Kidney glomerular epithelial cell (primary cell): ENCODE results near the gene SCN2A.
"Not testable (repeated sequence)": the region's sequence is repeated elsewhere in the genome, so short reads cannot be mapped to it uniquely, and the experiment has no call there.

Experiments used
- DNase-seq: peaks from one replicate; lab custom pipeline; 2025; lab: John Stamatoyannopoulos, UW

Gene SCN2A

GRCh38 chr2:165253178-165253577 lies 14.0 kb downstream of the SCN2A start:
- DNase-seq = no peak

DNA sequence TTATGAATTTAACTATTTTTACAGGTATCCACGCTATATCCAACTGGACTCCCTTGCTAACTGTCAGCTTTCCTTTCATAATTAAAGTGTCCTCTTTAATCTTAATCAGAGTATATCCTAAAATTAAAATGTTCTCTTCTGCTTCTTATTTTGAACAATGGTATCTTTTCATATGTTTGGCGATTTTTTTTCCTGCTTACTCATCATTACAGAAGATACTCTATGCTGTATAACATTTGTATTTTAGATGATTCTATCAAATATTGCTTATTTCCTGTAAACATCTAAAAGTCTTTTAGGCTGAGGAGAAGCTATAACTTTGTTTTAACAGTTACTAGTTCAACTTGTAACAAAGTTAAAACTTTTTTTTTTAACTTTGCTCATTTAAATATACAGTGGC lies 17.4 kb downstream of the SCN2A start:
- DNase-seq = no peak

- DNase-seq = not testable (repeated sequence)
These were observed 21.1 kb downstream of the SCN2A start for GRCh38 chr2:165260347-165260746.

DNA sequence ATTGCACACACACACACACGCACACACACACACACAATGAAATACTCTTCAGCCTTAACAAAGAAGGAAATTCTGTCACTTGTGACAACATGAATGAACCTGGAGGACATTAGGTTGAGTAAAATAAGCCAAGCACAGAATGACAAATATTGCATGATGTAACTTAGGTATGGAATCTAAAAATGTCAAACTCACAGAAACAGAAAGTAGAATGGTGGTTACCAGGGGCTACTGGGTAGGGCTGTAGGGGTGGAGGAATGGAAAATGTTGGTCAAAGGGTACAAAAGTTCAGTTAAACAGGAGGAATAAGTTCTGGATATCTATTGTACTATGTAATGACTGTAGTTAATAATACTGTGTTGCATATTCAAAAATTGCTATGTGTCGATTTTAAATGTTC lies 29.5 kb downstream of the SCN2A start:
- DNase-seq = no peak

DNA sequence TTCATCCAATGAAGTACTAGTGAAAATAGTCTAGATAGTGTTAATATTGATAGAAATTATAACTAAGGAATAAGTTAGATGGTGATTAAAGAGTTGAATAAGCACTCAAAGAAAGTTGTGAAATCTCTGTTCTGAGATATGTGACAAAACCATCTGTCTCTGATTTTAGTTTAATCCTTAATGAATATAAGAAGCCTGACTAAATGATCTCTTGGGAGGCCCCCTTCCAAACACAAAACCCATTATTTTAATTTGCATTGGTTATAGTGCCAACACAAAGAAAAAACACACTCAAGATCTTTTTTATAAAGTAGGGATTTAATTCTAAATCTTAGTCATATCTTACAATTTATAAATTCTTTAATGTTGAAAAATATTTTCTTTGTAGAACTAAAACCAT lies 34.0 kb downstream of the SCN2A start:
- DNase-seq = no peak

- DNase-seq = no peak
These were observed 35.5 kb downstream of the SCN2A start for GRCh38 chr2:165274698-165275097.

GRCh38 chr2:165275932-165276331 lies 36.7 kb downstream of the SCN2A start:
- DNase-seq = no peak

GRCh38 chr2:165277295-165277694 lies 38.1 kb downstream of the SCN2A start:
- no peak for DNase-seq

DNA sequence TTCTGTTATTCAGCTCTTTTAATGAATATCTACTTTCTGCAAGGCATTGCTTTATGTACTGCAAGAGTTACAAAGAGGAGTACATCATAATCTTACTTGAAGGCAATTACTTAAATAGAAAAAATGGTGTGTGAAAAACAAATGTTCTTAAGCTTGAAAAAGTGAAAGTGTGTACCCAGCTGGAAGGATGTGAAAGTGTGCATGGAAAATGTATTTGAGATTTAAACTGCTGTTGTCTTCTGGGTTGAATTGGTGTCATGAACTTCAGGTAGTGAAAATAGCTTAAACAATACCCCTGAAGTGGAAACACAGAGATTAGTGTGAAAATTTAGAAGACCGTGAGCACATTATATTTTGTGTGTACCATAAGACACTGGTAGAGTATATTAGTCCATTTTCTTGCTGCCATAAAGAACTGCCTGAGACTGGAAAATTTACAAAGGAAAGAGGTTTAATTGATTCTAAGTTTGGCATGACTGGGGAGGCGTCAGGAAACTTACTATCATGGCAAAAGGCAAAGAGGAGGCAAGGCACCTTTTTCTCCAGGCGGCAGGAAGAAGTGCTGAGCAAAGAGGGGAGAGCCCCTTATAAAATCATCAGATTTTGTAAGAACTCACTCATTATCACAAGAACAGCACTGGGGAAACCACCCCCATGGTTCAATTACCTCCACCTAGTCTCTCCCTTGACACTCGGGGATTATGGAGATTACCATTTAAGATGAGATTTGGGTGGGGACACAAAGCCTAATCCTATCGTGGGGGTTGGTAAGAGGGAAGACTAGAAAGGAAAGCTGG lies 38.8 kb downstream of the SCN2A start:
- DNase-seq = no peak

DNA sequence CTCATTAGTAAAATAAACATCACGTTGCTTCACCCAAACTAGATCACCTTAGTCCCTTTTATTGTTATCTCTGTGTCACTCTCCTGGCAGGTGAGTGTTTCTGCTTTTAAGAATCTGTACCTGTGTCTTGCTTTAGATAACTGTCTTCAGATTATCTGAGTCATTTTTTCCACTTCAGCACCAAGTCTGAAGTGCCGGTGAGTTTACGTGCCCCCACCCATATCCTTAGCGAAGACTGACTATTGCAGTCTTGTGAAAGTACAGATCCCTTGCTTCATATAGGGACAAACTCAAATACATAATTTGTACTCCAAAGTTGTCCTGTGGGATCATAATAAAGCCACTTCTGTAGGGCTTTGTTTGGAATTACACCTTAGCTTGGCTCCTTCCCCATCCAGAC lies 41.1 kb downstream of the SCN2A start:
- no peak for DNase-seq

- no peak for DNase-seq
These were observed 42.2 kb downstream of the SCN2A start for GRCh38 chr2:165281387-165281786.

DNA sequence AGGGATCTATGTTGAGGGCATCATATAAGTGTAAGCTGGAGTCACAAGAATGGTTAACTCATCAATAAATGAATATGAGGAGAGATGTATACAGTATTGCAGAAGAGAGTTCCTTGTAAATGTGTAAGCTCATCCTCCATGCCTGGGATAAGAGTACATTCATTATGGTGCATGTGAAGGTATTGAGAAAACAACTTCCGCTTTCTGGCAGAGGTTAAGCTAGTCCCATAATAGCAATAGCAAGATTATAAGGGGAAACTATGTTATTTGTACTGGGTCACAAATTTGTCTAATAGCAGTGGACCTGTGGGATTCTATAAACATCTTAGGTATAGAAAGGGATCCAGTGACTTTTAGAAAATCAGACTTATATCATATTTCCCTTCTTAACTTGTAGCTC lies 44.1 kb downstream of the SCN2A start:
- DNase-seq = no peak

DNA sequence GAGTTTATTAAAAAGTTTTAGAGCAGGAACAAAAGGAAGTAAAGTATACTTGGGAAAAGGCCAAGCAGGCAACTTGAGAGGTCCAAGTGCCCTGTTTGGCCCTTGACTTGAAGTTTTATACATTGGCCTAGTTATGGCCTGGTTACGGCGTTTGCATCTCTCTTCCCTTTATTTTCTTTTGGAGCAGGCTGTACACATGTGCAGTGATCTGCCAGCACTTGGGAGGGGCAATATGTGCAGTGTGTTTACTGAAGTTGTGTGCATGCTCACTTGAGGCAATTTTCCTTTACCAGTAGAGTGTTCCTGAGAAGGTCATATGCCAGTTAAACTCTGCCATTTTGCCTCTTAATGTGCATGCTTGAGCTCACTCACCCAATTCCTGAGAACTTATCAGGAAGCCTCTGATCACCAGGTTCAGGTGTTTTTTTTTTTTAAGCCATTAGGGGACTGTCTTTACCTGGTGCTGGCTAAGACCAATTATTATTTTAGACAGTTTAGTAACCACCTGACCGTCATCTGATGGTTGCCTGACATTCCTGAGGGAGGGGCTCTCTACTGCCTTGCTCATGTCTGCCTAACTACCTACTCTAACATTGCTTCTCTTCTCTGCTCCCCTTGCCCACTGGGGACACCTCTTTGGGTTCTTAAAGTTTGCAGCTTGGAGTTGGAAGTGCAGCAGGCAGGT lies 48.0 kb downstream of the SCN2A start:
- no peak for DNase-seq

GRCh38 chr2:165289069-165289468 lies 49.9 kb downstream of the SCN2A start:
- DNase-seq = no peak

GRCh38 chr2:165293440-165294420 lies 54.5 kb downstream of the SCN2A start:
- DNase-seq = peak; percentile 95

GRCh38 chr2:165294912-165295311 lies 55.7 kb downstream of the SCN2A start:
- no peak for DNase-seq

DNA sequence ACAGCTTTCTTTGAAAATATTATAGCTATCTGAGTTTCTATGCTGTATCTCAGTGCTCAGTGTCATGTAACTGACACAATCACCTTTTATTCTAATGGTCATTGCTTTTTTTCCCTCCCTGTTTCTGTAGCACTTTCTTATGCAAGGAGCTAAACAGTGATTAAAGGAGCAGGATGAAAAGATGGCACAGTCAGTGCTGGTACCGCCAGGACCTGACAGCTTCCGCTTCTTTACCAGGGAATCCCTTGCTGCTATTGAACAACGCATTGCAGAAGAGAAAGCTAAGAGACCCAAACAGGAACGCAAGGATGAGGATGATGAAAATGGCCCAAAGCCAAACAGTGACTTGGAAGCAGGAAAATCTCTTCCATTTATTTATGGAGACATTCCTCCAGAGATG lies 56.4 kb downstream of the SCN2A start:
- DNase-seq = no peak

- DNase-seq = no peak
These were observed 66.3 kb downstream of the SCN2A start for GRCh38 chr2:165305391-165306096.

- no peak for DNase-seq
These were observed 68.1 kb downstream of the SCN2A start for GRCh38 chr2:165307317-165307716.

- DNase-seq = no peak
These were observed 72.7 kb downstream of the SCN2A start for GRCh38 chr2:165311949-165312348.

- no peak for DNase-seq
These were observed 73.8 kb downstream of the SCN2A start for GRCh38 chr2:165312999-165313398.

- no peak for DNase-seq
These were observed 74.3 kb downstream of the SCN2A start for GRCh38 chr2:165313509-165313908.
